DOHH2 (cell line): Measurements from ENCODE around the gene SEC14L1.
A peak's percentile ranks its signal among the peaks of the same experiment; 100 is the strongest.

Experiments
- H3F3A ChIP-seq: fragments of 200-600 bp; sonication (generic), shearing (Covaris generic); 2 replicates; pipeline ENCODE4 v1.6.0; 2016; ENCODE audit warnings: antibody characterized with exemption, mild to moderate bottlenecking; ENCODE audit not compliant: control insufficient read depth, insufficient read depth
- H3K27ac ChIP-seq: fragments of 200-600 bp; sonication (generic); 2 replicates; pipeline ENCODE4 v1.5.1; 2014; ENCODE audit warnings: low read depth, mild to moderate bottlenecking, low read length, moderate library complexity
- H3K27me3 ChIP-seq: fragments of 200-600 bp; sonication (generic); 2 replicates; pipeline ENCODE4 v1.6.1; 2014; ENCODE audit warnings: mild to moderate bottlenecking, low read length, mixed read lengths; ENCODE audit not compliant: control insufficient read depth
- H3K36me3 ChIP-seq: fragments of 200-600 bp; sonication (generic); 2 replicates; pipeline ENCODE4 v1.6.1; 2014; ENCODE audit warnings: mild to moderate bottlenecking, low read length, moderate library complexity, mixed read lengths; ENCODE audit not compliant: control insufficient read depth
- H3K4me1 ChIP-seq: fragments of 200-600 bp; sonication (generic); 2 replicates; pipeline ENCODE4 v1.6.1; 2014; ENCODE audit warnings: mild to moderate bottlenecking, low read length, mixed read lengths; ENCODE audit not compliant: control insufficient read depth
- H3K4me2 ChIP-seq: fragments of 200-600 bp; sonication (generic); 2 replicates; pipeline ENCODE4 v1.6.0; 2014; ENCODE audit warnings: mild to moderate bottlenecking, low read length, moderate library complexity
- H3K4me3 ChIP-seq: fragments of 200-600 bp; sonication (generic); 2 replicates; pipeline ENCODE4 v1.5.1; 2014; ENCODE audit warnings: mild to moderate bottlenecking, low read length, mixed read lengths
- H3K79me2 ChIP-seq: fragments of 200-600 bp; sonication (generic); 2 replicates; pipeline ENCODE4 v1.6.1; 2014; ENCODE audit warnings: mild to moderate bottlenecking, low read length, mixed read lengths; ENCODE audit not compliant: control insufficient read depth
- H3K9me2 ChIP-seq: fragments of 200-600 bp; sonication (generic); replicated peaks from 2 replicates; pipeline ENCODE4 v1.6.1; 2014; ENCODE audit warnings: mild to moderate bottlenecking, low read length, mixed read lengths; ENCODE audit not compliant: control insufficient read depth
- H3K9me3 ChIP-seq: fragments of 200-600 bp; sonication (generic); 2 replicates; pipeline ENCODE4 v1.6.1; 2014; ENCODE audit warnings: antibody characterized with exemption, low read length, mixed read lengths; ENCODE audit not compliant: control insufficient read depth, insufficient read depth
- H4K20me1 ChIP-seq: fragments of 200-600 bp; sonication (generic); 2 replicates; pipeline ENCODE4 v1.6.0; 2014; ENCODE audit warnings: low read depth, mild to moderate bottlenecking, antibody characterized with exemption, low read length, moderate library complexity; ENCODE audit not compliant: control insufficient read depth, insufficient read depth
- EZH2phosphoT487 ChIP-seq: fragments of 200-600 bp; sonication (generic); IDR thresholded peaks from 2 replicates; pipeline ENCODE4 v1.6.1; 2017; ENCODE audit warnings: borderline replicate concordance, mild to moderate bottlenecking, antibody characterized with exemption, low read length, moderate library complexity, mixed read lengths
- TF ChIP-seq, protein P1 (sequence below): fragments of 200-600 bp; sonication (generic); IDR thresholded peaks from one replicate; pipeline ENCODE4 v1.5.1; 2014; ENCODE audit warnings: antibody characterized with exemption, mild to moderate bottlenecking, low read depth, low read length; ENCODE audit not compliant: poor library complexity, severe bottlenecking

Gene SEC14L1

DNA sequence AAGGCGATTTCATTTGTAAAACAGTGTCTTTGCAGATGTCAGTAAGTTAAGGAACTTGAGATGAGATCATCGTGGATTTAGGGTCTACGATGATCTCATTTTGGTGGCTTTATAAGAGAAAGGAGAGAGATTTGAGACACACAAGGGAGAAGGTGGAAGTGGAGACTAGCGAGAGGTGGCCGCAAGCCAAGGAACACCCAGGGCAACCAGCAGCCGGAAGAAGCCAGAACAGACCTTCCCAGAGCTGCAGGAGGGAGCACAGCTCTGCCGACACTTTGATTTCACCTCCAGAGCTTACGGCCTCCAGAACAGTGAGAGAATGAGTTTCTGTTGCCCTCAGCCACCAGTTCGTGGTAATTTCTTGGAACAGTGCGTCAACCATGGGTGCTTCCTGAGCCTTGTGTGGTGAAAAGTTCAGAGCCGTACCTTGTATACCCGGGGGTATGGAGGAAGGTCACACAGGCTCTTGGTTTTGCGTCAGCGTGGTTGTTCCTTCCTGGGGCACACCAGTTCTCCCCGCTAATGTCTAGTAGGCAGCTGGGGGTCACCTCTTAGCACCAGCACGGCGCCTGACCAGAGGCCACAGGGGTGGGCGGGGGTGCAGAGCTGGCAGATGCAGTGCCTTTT is 12.9 kb upstream of the SEC14L1 start:
- H3F3A ChIP-seq: no peaks in the 10 kb centered on the region
- peaks cover 12% of the 10 kb centered on the region for H3K4me1 ChIP-seq
- no peaks in the 10 kb centered on the region for H3K27me3 ChIP-seq
- H4K20me1 ChIP-seq: no peaks in the 10 kb centered on the region
- H3K27ac ChIP-seq: no peak overlapping the region
- no peak for TF ChIP-seq EZH2phosphoT487
- TF ChIP-seq, protein P1, sequence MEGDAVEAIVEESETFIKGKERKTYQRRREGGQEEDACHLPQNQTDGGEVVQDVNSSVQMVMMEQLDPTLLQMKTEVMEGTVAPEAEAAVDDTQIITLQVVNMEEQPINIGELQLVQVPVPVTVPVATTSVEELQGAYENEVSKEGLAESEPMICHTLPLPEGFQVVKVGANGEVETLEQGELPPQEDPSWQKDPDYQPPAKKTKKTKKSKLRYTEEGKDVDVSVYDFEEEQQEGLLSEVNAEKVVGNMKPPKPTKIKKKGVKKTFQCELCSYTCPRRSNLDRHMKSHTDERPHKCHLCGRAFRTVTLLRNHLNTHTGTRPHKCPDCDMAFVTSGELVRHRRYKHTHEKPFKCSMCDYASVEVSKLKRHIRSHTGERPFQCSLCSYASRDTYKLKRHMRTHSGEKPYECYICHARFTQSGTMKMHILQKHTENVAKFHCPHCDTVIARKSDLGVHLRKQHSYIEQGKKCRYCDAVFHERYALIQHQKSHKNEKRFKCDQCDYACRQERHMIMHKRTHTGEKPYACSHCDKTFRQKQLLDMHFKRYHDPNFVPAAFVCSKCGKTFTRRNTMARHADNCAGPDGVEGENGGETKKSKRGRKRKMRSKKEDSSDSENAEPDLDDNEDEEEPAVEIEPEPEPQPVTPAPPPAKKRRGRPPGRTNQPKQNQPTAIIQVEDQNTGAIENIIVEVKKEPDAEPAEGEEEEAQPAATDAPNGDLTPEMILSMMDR: no peak
- no peak overlapping the region for H3K4me3 ChIP-seq
- peak overlapping the region; percentile 21; the same call in 1 of the 2 replicates for H3K4me2 ChIP-seq
- H3K79me2 ChIP-seq: no peaks in the 10 kb centered on the region
- no peaks in the 10 kb centered on the region for H3K36me3 ChIP-seq
- no peaks in the 10 kb centered on the region for H3K9me2 ChIP-seq
- no peaks in the 10 kb centered on the region for H3K9me3 ChIP-seq

DNA sequence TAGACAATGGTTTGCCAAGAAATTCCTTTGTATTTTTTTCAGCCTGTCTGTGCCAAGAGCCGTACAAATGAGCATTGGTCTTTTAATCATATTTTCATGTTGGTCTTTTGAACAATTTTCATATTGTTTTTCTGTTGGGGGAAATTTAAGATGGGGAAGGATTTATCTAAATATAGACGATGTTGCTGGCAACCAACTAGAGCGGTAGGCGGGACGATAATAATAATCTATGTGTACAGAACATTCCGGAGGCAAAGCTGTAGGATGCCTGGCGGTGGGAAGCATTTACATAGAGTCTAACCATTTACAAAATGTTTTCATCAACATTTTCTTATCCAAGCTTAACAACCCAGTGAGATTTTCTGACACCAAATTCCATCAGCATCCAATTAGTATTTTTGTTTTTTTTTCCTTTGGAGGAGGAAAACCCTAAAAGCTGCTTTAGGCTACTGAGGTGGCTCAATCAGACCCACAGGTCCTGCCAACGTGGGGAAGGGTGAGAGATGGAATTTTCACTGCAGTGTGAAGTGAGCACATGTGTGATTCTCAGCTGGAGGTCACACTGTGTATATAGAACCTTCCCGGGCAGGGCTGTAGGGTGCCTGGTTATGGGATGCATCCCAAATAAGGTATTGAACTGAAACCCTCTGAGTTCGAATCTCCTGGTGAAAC is 11.7 kb upstream of the SEC14L1 start:
- Histone ChIP-seq H3K4me3 (no peak overlapping the region), H3K4me1 (peaks cover 10% of the 10 kb centered on the region), H3K9me3 (no peaks in the 10 kb centered on the region), H3K9me2 (no peaks in the 10 kb centered on the region), H3K36me3 (no peaks in the 10 kb centered on the region), H3K27me3 (no peaks in the 10 kb centered on the region), H3K79me2 (no peaks in the 10 kb centered on the region), H3K4me2 (no peak overlapping the region), H3F3A (no peaks in the 10 kb centered on the region), H3K27ac (no peak overlapping the region), H4K20me1 (no peaks in the 10 kb centered on the region)
- TF ChIP-seq, protein P1: no peak
- TF ChIP-seq EZH2phosphoT487: no peak

DNA sequence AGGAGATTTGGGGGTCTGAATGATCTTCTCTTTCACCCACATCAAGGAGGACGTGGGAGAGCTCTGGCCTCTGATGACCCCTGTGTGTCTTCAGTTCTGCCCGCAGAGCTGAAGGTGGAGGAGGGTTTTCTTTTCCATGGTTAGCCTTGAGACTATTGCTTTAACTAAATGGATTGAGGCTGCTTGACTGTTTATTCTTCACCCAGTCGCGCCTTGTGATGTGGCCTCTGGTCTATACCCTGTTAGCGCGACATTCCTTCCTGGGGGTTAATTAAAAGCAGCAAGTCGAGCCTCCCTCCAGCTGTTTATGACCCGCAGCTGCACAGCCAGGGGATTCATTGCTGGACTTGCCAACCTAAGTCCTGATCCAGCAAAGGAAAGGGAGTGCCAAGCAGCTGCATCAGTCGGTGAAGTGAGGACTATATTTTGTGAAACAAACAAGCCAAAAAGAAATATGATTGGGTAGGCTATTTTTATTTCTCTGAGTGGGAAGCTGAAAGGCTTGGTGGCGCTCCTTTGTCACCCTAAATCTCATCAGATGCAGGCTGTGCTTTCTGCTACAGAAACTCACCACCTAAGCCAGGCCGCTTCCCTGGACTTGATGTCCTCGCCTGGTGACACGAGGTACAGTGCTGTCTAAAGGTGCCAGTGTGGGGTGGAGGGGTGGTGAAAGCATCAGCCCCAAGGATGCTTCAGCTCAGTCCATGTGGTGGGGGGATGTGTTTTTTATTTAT is 11.0 kb upstream of the SEC14L1 start:
- no peak overlapping the region for H3K4me2 ChIP-seq

More for the DNA sequence above, 11.0 kb upstream of the SEC14L1 start:
- no peaks in the 10 kb centered on the region for H4K20me1 ChIP-seq
- no peaks in the 10 kb centered on the region for H3K27me3 ChIP-seq
- H3K9me3 ChIP-seq: no peaks in the 10 kb centered on the region
- no peak overlapping the region for H3K4me3 ChIP-seq
- TF ChIP-seq, protein P1: no peak
- no peak for TF ChIP-seq EZH2phosphoT487
- no peaks in the 10 kb centered on the region for H3K9me2 ChIP-seq
- H3K27ac ChIP-seq: no peak overlapping the region
- peaks cover 3% of the 10 kb centered on the region for H3K4me1 ChIP-seq
- no peaks in the 10 kb centered on the region for H3K36me3 ChIP-seq
- no peaks in the 10 kb centered on the region for H3F3A ChIP-seq
- H3K79me2 ChIP-seq: no peaks in the 10 kb centered on the region
